Uterus (tissue), 4 donors: ENCODE results near the gene GSK3B. TPM values are rescaled to one million over a fixed set of nuclear protein-coding genes. Genes with fewer than 3 reads are reported as not detected.

Source experiments
- DNase-seq, 2 donors: peaks; one replicate each; pipeline ENCODE4 v3.0.0-alpha.2; 2019 to 2020
- H3K27ac ChIP-seq, 2 donors: fragments of 200-600 bp; sonication (generic); 1 replicate in 1 of 2; 2 replicates in 1 of 2; pipeline ENCODE4 v1.5.1; 2016 to 2018
- H3K27me3 ChIP-seq, 2 donors: fragments of 200-600 bp; sonication (generic); one replicate each; pipeline ENCODE4 v1.5.1; 2018 to 2019; ENCODE audit warnings: control low read depth in 1 of 2
- H3K36me3 ChIP-seq, 2 donors: fragments of 200-600 bp; sonication (generic); one replicate each; pipeline ENCODE4 v1.5.1; 2019; ENCODE audit warnings: control low read depth in 1 of 2
- H3K4me1 ChIP-seq, 2 donors: fragments of 200-600 bp; sonication (generic); one replicate each; pipeline ENCODE4 v1.5.1; 2018 to 2019; ENCODE audit warnings: control low read depth in 1 of 2
- H3K4me3 ChIP-seq, 2 donors: fragments of 200-600 bp; sonication (generic); 1 replicate in 1 of 2; 2 replicates in 1 of 2; pipeline ENCODE4 v1.5.1; 2018 to 2019; ENCODE audit warnings: mild to moderate bottlenecking in 1 of 2
- H3K9me3 ChIP-seq, 2 donors: fragments of 200-600 bp; sonication (generic); one replicate each; pipeline ENCODE4 v1.5.1; 2019; ENCODE audit warnings: control low read depth in 1 of 2
- CTCF ChIP-seq, 4 experiments: fragments of 200-600 bp in 2 of 4; fragments of 450-650 bp in 2 of 4; sonication (generic) in 2 of 4; IDR thresholded peaks; one replicate each; pipeline ENCODE4 v1.5.1; 2016 to 2019; ENCODE audit warnings: antibody characterized with exemption in 4 of 4, mild to moderate bottlenecking in 2 of 4, moderate library complexity in 1 of 4
- POLR2A ChIP-seq, 2 donors: fragments of 450-650 bp; IDR thresholded peaks; one replicate each; pipeline ENCODE4 v1.6.1; 2016; ENCODE audit warnings: antibody characterized with exemption in 2 of 2, mild to moderate bottlenecking in 1 of 2, moderate library complexity in 1 of 2
- intact Hi-C: fragments of 100-400 bp; cut with DNase I; formaldehyde crosslinking; loops from one replicate; pipeline ENCODE4 v1.15.1; 2023; ENCODE audit warnings: low total_unique reads
- total RNA-seq, 4 donors: library from RNA; depleted of rRNA in 3 of 4; stranded (reverse); fragments of >200 nt in 3 of 4; gene quantifications; one replicate each; pipeline versions ENCODE4 v1.1.0 to v1.2.4, GENCODE V29; 2014 to 2023
- donor health status: DM: yes; HTN: yes; CAD: no.

Gene GSK3B
- total RNA-seq, 4 donors from 2014 or later: 13.5 to 53.8 (median 31.3) TPM

DNA sequence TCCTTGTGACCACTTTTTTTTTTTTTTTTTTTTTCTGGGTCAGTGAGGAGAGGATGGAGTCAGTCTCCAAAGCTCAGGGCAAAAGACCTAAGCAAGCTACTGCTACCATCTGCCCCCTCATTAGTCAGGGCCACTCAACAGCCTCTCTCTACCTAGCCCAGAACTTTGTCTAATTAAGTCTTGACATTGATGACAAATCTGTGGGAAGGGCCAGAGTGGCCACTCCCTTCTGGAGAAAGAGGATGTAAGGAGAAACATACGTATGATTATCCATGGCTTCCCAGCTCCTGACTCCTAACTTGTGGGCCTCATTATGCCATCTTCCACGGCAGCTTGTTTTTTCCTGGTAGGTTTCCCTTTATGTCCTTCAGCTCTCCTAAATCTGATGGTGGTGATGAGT, 274.4 kb downstream of the GSK3B start:
- no peak for TF ChIP-seq POLR2A (IDR thresholded peaks at IDR 0.05)
- no peak for TF ChIP-seq CTCF (IDR thresholded peaks at IDR 0.05)
- Histone ChIP-seq H3K4me3 (no peak overlapping the region), H3K27ac (no peak overlapping the region), H3K9me3 (no peaks in the 10 kb centered on the region), H3K27me3 (no peaks in the 10 kb centered on the region), H3K36me3 (no peaks in the 10 kb centered on the region), H3K4me1 (no peaks in the 10 kb centered on the region)
- intact Hi-C loops: no loop called here
- no peak for DNase-seq

DNA sequence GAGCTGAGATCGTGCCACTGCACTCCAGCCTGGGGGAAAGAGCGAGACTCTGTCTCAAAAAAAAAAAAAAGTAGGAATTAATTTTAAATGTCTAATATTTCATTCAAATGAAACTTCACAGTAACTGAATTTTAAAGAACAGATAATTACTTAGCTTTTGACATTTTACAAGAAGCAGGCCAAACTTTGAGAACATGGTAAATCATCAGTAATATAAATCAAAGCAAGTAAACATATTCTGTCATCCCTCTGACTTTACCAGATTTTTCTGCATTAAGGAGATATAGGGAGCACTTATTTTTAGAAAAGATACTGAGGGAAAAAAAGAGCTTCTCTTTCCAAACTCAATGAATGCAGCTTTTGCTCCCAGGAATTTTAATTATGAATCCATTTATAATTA, 275.3 kb downstream of the GSK3B start:
- Histone ChIP-seq H3K27ac (no peak overlapping the region), H3K9me3 (no peaks in the 10 kb centered on the region), H3K4me1 (no peaks in the 10 kb centered on the region), H3K4me3 (no peak overlapping the region), H3K36me3 (no peaks in the 10 kb centered on the region), H3K27me3 (no peaks in the 10 kb centered on the region)
- intact Hi-C loops: no loop called here
- no peak for DNase-seq
- TF ChIP-seq CTCF (IDR thresholded peaks at IDR 0.05) (no peak), POLR2A (IDR thresholded peaks at IDR 0.05) (no peak)

DNA sequence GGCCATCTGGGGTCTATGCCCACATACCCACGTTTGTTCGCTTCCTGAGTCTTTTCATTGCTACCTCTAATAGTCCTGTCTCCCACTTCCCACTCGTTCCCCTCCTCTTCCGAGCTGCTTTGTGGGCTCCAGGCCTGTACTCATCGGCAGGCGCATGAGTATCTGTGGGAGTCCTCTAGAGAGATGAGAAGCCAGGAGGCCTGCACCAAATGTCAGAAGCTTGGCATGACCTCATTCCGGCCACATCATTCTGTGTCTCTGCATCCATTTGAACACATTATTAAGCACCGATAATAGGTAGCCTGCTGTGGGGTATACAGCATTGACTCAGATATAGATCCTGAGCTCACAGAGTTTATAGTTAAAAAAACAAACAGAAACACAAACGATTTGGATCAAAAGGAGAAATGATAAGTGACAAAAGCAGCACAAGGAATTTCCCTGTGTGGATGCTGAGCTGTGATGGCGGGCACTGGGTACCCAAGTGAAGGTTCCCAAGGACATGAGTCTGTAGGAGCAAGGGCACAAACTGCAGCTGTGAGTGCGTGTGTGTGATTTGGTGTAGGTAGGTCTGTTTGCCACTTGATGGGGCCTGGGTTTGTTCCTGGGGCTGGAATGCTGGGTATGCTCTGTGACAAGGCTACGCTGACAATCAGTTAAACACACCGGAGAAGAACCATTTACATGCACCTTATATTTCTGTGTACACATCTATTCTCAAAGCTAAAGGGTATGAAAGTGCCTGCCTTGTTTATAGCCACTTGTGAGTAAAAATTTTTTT, 276.5 kb downstream of the GSK3B start:
- Histone ChIP-seq H3K4me3 (no peak overlapping the region), H3K36me3 (no peaks in the 10 kb centered on the region), H3K4me1 (no peaks in the 10 kb centered on the region), H3K27me3 (no peaks in the 10 kb centered on the region), H3K9me3 (no peaks in the 10 kb centered on the region), H3K27ac (no peak overlapping the region)
- intact Hi-C loops: no loop called here
- TF ChIP-seq CTCF (IDR thresholded peaks at IDR 0.05): no peak
- DNase-seq: no peak

DNA sequence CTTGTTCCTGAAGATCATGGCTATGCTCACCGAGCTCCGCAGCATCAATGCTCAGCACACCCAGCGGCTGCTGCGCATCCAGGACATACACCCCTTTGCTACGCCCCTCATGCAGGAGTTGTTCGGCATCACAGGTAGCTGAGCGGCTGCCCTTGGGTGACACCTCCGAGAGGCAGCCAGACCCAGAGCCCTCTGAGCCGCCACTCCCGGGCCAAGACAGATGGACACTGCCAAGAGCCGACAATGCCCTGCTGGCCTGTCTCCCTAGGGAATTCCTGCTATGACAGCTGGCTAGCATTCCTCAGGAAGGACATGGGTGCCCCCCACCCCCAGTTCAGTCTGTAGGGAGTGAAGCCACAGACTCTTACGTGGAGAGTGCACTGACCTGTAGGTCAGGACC, 277.2 kb downstream of the GSK3B start:
- DNase-seq: no peak
- no peaks in the 10 kb centered on the region for H3K4me1 ChIP-seq
- no peaks in the 10 kb centered on the region for H3K9me3 ChIP-seq
- no peak overlapping the region for H3K4me3 ChIP-seq
- intact Hi-C loops: no loop called here
- TF ChIP-seq CTCF (IDR thresholded peaks at IDR 0.05): no peak
- TF ChIP-seq POLR2A (IDR thresholded peaks at IDR 0.05): no peak
- H3K36me3 ChIP-seq: no peaks in the 10 kb centered on the region
- H3K27ac ChIP-seq: no peak overlapping the region
- no peaks in the 10 kb centered on the region for H3K27me3 ChIP-seq

DNA sequence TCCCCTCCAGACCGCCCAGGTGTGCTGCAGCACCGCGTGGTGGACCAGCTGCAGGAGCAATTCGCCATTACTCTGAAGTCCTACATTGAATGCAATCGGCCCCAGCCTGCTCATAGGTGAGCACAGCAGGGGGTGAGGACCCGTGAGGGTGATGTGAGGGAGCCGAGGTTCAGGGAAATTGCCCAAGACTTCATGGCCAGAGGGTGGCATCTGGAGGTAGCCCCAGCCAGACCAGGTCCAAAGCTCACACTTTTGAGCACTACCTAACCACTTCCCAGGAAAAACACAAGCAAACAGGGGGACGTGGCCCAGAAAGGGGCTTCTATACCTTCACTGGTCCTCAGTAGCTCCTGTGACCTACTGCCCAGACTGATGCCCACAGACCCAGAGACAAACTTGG, 278.5 kb downstream of the GSK3B start:
- no peak overlapping the region for H3K27ac ChIP-seq
- no peaks in the 10 kb centered on the region for H3K4me1 ChIP-seq
- DNase-seq: no peak
- TF ChIP-seq POLR2A (IDR thresholded peaks at IDR 0.05) (no peak), CTCF (IDR thresholded peaks at IDR 0.05) (no peak)
- no peaks in the 10 kb centered on the region for H3K36me3 ChIP-seq
- intact Hi-C loops: no loop called here
- no peaks in the 10 kb centered on the region for H3K9me3 ChIP-seq
- H3K27me3 ChIP-seq: no peaks in the 10 kb centered on the region
- no peak overlapping the region for H3K4me3 ChIP-seq
